HG03442 (cell line): Measurements from ENCODE around the gene NLRP10.

ENCODE experiments used
- ATAC-seq: cut with Tn5 transposase; IDR thresholded peaks from one replicate; pipeline ENCODE4 v1.9.1; 2021; ENCODE audit warnings: mild to moderate bottlenecking, moderate library complexity; ENCODE audit not compliant: unreplicated experiment

NLRP10 gene

GRCh38 chr11:7977232-7977917 lies 12.1 kb upstream of the NLRP10 start:
- ATAC-seq = no peak

GRCh38 chr11:7974668-7975067 lies 9.4 kb upstream of the NLRP10 start:
- no peak for ATAC-seq

GRCh38 chr11:7973011-7973410 lies 7.8 kb upstream of the NLRP10 start:
- no peak for ATAC-seq

- ATAC-seq = no peak
These were observed 6.6 kb upstream of the NLRP10 start for GRCh38 chr11:7971846-7972245.

GRCh38 chr11:7969756-7970646 lies 4.8 kb upstream of the NLRP10 start:
- no peak for ATAC-seq

- no peak for ATAC-seq
These were observed 3.4 kb upstream of the NLRP10 start for GRCh38 chr11:7968686-7969085.

- no peak for ATAC-seq
These were observed 2.6 kb upstream of the NLRP10 start for GRCh38 chr11:7967826-7968225.

GRCh38 chr11:7967097-7967496 lies 1.9 kb upstream of the NLRP10 start:
- no peak for ATAC-seq

GRCh38 chr11:7964873-7965272 lies 374 bp downstream of the NLRP10 start:
- ATAC-seq = no peak

GRCh38 chr11:7964261-7964660 lies 986 bp downstream of the NLRP10 start:
- no peak for ATAC-seq

- ATAC-seq = no peak
These were observed 10.1 kb downstream of the NLRP10 start for GRCh38 chr11:7955191-7955590.

- ATAC-seq = no peak
These were observed 15.3 kb downstream of the NLRP10 start for GRCh38 chr11:7949934-7950333.

- no peak for ATAC-seq
These were observed 21.1 kb downstream of the NLRP10 start for GRCh38 chr11:7944123-7944522.

- ATAC-seq = no peak
These were observed 23.6 kb downstream of the NLRP10 start, which contains the start of gene OR10A3 for GRCh38 chr11:7941608-7942007. OR10A3 (minus strand) TSS chr11:7941708; CDS start chr11:7939520, 2,188 bp downstream.

GRCh38 chr11:7941146-7941545 lies 24.1 kb downstream of the NLRP10 start:
- no peak for ATAC-seq

GRCh38 chr11:7936615-7937014 lies 28.6 kb downstream of the NLRP10 start:
- no peak for ATAC-seq

GRCh38 chr11:7931168-7931567 lies 34.1 kb downstream of the NLRP10 start, which contains the start of gene OR10A6:
OR10A6 (minus strand) TSS chr11:7931268; CDS start chr11:7928662, 2,606 bp downstream.
- ATAC-seq = no peak

- no peak for ATAC-seq
These were observed 37.6 kb downstream of the NLRP10 start for GRCh38 chr11:7927635-7928034.

GRCh38 chr11:7924536-7924935 lies 40.7 kb downstream of the NLRP10 start:
- ATAC-seq = no peak

GRCh38 chr11:7918141-7918540 lies 47.1 kb downstream of the NLRP10 start:
- no peak for ATAC-seq
